Keratinocyte (primary cell): ENCODE measurements around the gene DOCK3. TPM values are rescaled to one million over a fixed set of nuclear protein-coding genes. Genes with fewer than 3 reads are reported as not detected.

ENCODE experiments used
- DNase-seq: peaks from one replicate; pipeline ENCODE4 v3.0.0-alpha.2; 2011; ENCODE audit warnings: low read depth, missing footprints, low spot score
- FAIRE-seq: peaks from 2 replicates; lab custom pipeline; 2011; peaks lifted over from hg19 to GRCh38; lab: Jason Lieb, UNC
- H2AFZ ChIP-seq: 2 replicates; pipeline ENCODE4 v1.6.0; 2012; ENCODE audit warnings: low read length, control low read depth, inconsistent platforms; ENCODE audit not compliant: control insufficient read depth
- H3K27ac ChIP-seq: 2 replicates; pipeline ENCODE4 v1.5.1; 2011; ENCODE audit warnings: low read length; ENCODE audit not compliant: control insufficient read depth, insufficient read depth
- H3K27me3 ChIP-seq: 3 replicates; pipeline ENCODE4 v1.6.0; 2011; ENCODE audit warnings: low read length; ENCODE audit not compliant: control insufficient read depth, insufficient read depth; ENCODE audit errors: extremely low read depth
- H3K36me3 ChIP-seq, 2 experiments: 2 replicates in 1 of 2; 3 replicates in 1 of 2; pipeline ENCODE4 v1.5.1; 2011; ENCODE audit warnings: low read length in 2 of 2, mild to moderate bottlenecking in 1 of 2; ENCODE audit not compliant: control insufficient read depth in 2 of 2, insufficient read depth in 2 of 2; ENCODE audit errors: extremely low read depth in 1 of 2
- H3K4me1 ChIP-seq: 3 replicates; pipeline ENCODE4 v1.5.1; 2011; ENCODE audit warnings: low read length; ENCODE audit not compliant: control insufficient read depth, insufficient read depth; ENCODE audit errors: extremely low read depth
- H3K4me2 ChIP-seq: 3 replicates; pipeline ENCODE4 v1.6.0; 2011; ENCODE audit warnings: low read depth, low read length; ENCODE audit not compliant: control insufficient read depth, insufficient read depth; ENCODE audit errors: extremely low read depth
- H3K4me3 ChIP-seq, 3 experiments: fragments of 200-600 bp in 1 of 3; sonication (generic) in 1 of 3; 2 replicates in 2 of 3; 3 replicates in 1 of 3; pipeline ENCODE4 v1.5.1; 2011 to 2016; ENCODE audit warnings: low read length in 3 of 3, mild to moderate bottlenecking in 3 of 3, control low read depth in 2 of 3, inconsistent platforms in 1 of 3, low read depth in 1 of 3, mixed read lengths in 1 of 3, mixed run types in 1 of 3, moderate library complexity in 1 of 3; ENCODE audit not compliant: control insufficient read depth in 2 of 3, insufficient read depth in 2 of 3; ENCODE audit errors: extremely low read depth in 1 of 3
- H3K79me2 ChIP-seq: 2 replicates; pipeline ENCODE4 v1.6.0; 2012; ENCODE audit warnings: low read length; ENCODE audit not compliant: control insufficient read depth, insufficient read depth
- H3K9ac ChIP-seq: 3 replicates; pipeline ENCODE4 v1.6.0; 2011; ENCODE audit warnings: low read length; ENCODE audit not compliant: control insufficient read depth, insufficient read depth; ENCODE audit errors: extremely low read depth
- H3K9me1 ChIP-seq: 3 replicates; pipeline ENCODE4 v1.6.0; 2011; ENCODE audit warnings: low read length; ENCODE audit not compliant: control insufficient read depth, insufficient read depth; ENCODE audit errors: extremely low read depth
- H3K9me3 ChIP-seq: 2 replicates; pipeline ENCODE4 v1.5.1; 2012; ENCODE audit warnings: low read depth, low read length; ENCODE audit not compliant: control insufficient read depth
- H4K20me1 ChIP-seq: 3 replicates; pipeline ENCODE4 v1.6.0; 2011; ENCODE audit warnings: low read length; ENCODE audit not compliant: control insufficient read depth, insufficient read depth; ENCODE audit errors: extremely low read depth
- CTCF ChIP-seq, 3 experiments: IDR thresholded peaks in 1 of 3; conservative IDR thresholded peaks in 1 of 3; optimal IDR thresholded peaks in 1 of 3; 2 replicates in 2 of 3; 3 replicates in 1 of 3; pipeline versions ENCODE3 to v1.5.1; 2011; ENCODE audit warnings: low read length in 3 of 3, mild to moderate bottlenecking in 3 of 3, moderate library complexity in 2 of 3, control low read depth in 1 of 3, inconsistent platforms in 1 of 3; ENCODE audit not compliant: insufficient read depth in 2 of 3; ENCODE audit errors: extremely low read depth in 1 of 3
- EZH2 ChIP-seq: IDR thresholded peaks from one replicate; pipeline ENCODE4 v1.6.1; 2012; ENCODE audit warnings: inconsistent platforms, mild to moderate bottlenecking, low read length, moderate library complexity
- dilution Hi-C: fragments of 300-500 bp; cut with MboI; formaldehyde crosslinking; loops from one replicate; pipeline ENCODE4 v1.7.0; 2020; ENCODE audit warnings: low sequenced_read_pairs; ENCODE audit not compliant: extremely low pct_ligation_motif_present
- polyA plus RNA-seq, 5 experiments: library from polyadenylated mRNA; depleted of rRNA in 3 of 5; stranded (reverse) in 3 of 5; stranded (forward) in 1 of 5; unstranded in 1 of 5; fragments of >200 nt; gene quantifications; 1 replicate in 1 of 5; 2 replicates in 3 of 5; 3 replicates in 1 of 5; pipeline versions ENCODE4 v1.2.1 to v1.2.3, GENCODE V29; 2011 to 2012; ENCODE audit warnings: missing spikeins in 2 of 5, low read depth in 1 of 5, low replicate concordance in 1 of 5

Gene DOCK3
- polyA plus RNA-seq, 1 donor (not counting 4 experiments of a cell fraction or from before 2014, with no cell fraction given) = 0.10 TPM

DNA sequence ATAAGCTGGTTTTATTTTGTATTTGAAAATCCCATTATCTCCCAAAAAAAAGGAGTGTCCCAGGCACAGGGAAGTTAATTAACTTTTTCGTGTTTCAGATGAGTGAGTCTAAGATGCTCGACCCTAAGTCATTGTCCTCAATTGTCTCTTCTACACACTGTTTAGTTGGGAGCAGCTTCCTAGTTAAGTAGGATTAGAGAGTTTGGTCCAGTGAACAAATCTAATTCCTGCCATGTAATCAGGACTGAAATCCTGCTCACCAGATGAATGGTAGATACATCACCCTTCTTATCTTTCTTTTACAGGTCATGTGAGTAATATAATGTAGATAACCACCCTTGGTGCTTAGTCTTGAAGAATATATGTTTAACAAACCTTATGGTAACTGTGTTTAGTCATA is 481.4 kb downstream of the DOCK3 start:
- H4K20me1 ChIP-seq = no peaks in the 10 kb centered on the region
- DNase-seq (no peak), FAIRE-seq (no peak)
- dilution Hi-C loops = no loop called here
- no peaks in the 10 kb centered on the region for H3K4me1 ChIP-seq
- no peaks in the 10 kb centered on the region for H3K9me1 ChIP-seq
- no peak overlapping the region for H3K27ac ChIP-seq
- TF ChIP-seq EZH2 = no peak
- no peak for TF ChIP-seq CTCF (optimal IDR thresholded peaks at IDR 0.05 in 1 of 3, IDR thresholded peaks at IDR 0.05 in 1 of 3, conservative IDR thresholded peaks at IDR 0.05 in 1 of 3; ENCODE audit: extremely low read depth in 1 of 3, insufficient read depth in 2 of 3, low read length in 3 of 3)
- H3K27me3 ChIP-seq = no peaks in the 10 kb centered on the region
- H3K79me2 ChIP-seq = no peaks in the 10 kb centered on the region
- no peak overlapping the region for H2AFZ ChIP-seq
- no peaks in the 10 kb centered on the region for H3K9me3 ChIP-seq
- no peak overlapping the region for H3K4me3 ChIP-seq
- no peak overlapping the region for H3K4me2 ChIP-seq
- H3K36me3 ChIP-seq = no peaks in the 10 kb centered on the region
- H3K9ac ChIP-seq = no peak overlapping the region

DNA sequence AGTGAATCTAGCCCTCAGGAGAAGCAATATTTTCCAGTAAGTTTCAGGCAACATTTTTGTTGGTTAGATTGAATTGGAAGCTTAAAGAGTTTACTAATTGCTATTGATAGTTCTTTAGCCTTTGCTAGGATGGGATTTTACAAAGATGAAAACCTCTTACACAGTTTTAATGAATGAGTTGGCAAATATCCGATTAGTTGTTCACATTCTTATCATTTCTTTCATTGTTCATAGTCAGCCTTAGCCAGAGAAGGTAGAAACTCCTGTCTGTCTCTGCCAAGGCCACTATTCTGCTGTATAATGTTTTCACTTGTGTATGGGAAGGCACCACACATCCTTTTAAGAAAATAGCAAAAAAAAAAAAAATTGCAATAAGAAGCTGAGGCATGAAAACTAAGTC is 488.3 kb downstream of the DOCK3 start:
- Histone ChIP-seq H4K20me1 (no peaks in the 10 kb centered on the region), H3K9me1 (no peaks in the 10 kb centered on the region), H3K4me2 (no peak overlapping the region), H3K9me3 (no peaks in the 10 kb centered on the region), H3K9ac (no peak overlapping the region), H3K27me3 (no peaks in the 10 kb centered on the region), H3K79me2 (no peaks in the 10 kb centered on the region), H3K27ac (no peak overlapping the region), H3K36me3 (no peaks in the 10 kb centered on the region), H3K4me1 (peaks cover 6% of the 10 kb centered on the region), H3K4me3 (no peak overlapping the region), H2AFZ (peak overlapping the region; percentile 33)
- peak; percentile 17 for FAIRE-seq
- dilution Hi-C loops = loop anchor here (5.0 kb wide), 1 partner anchor 41 kb away; no protein-coding TSS in a partner anchor
- TF ChIP-seq CTCF (optimal IDR thresholded peaks at IDR 0.05 in 1 of 3, IDR thresholded peaks at IDR 0.05 in 1 of 3, conservative IDR thresholded peaks at IDR 0.05 in 1 of 3; ENCODE audit: extremely low read depth in 1 of 3, insufficient read depth in 2 of 3, low read length in 3 of 3) (no peak), EZH2 (no peak)
- DNase-seq = no peak
